Pulmonary artery endothelial cell (primary cell): ENCODE measurements around the gene PDE4B. TPM values are rescaled to one million over a fixed set of nuclear protein-coding genes. Genes with fewer than 3 reads are reported as not detected.
"Not testable (repeated sequence)": the region's sequence is repeated elsewhere in the genome, so short reads cannot be mapped to it uniquely, and the experiment has no call there.

Source experiments
- DNase-seq: peaks from one replicate; pipeline ENCODE4 v3.0.0-alpha.2; 2011; ENCODE audit warnings: low read depth, low spot score
- total RNA-seq: library from RNA; depleted of rRNA; stranded (reverse); fragments of >200 nt; gene quantifications from 2 replicates; pipeline ENCODE4 v1.2.3, GENCODE V29; 2014

PDE4B gene
- total RNA-seq, 1 donor from 2014 or later: 53.2 TPM

- no peak for DNase-seq
Measured at GRCh38 chr1:66048011-66048410, 255.3 kb downstream of the PDE4B start.

- no peak for DNase-seq
Measured at GRCh38 chr1:66050123-66050522, 257.4 kb downstream of the PDE4B start.

GRCh38 chr1:66050633-66051032 lies 257.9 kb downstream of the PDE4B start:
- no peak for DNase-seq

GRCh38 chr1:66055092-66055491 lies 262.4 kb downstream of the PDE4B start:
- no peak for DNase-seq

GRCh38 chr1:66057448-66057847 lies 264.8 kb downstream of the PDE4B start:
- DNase-seq: not testable (repeated sequence)

GRCh38 chr1:66058558-66058957 lies 265.9 kb downstream of the PDE4B start:
- no peak for DNase-seq

- not testable (repeated sequence) for DNase-seq
Measured at GRCh38 chr1:66067219-66067618, 274.5 kb downstream of the PDE4B start.

GRCh38 chr1:66069976-66070876 lies 277.5 kb downstream of the PDE4B start:
- peak; percentile 7 for DNase-seq

- DNase-seq: no peak
Measured at GRCh38 chr1:66073388-66073787, 280.7 kb downstream of the PDE4B start.

GRCh38 chr1:66074147-66074546 lies 281.5 kb downstream of the PDE4B start:
- DNase-seq: no peak

GRCh38 chr1:66078412-66078811 lies 285.7 kb downstream of the PDE4B start:
- no peak for DNase-seq

GRCh38 chr1:66083003-66083402 lies 290.3 kb downstream of the PDE4B start:
- no peak for DNase-seq

- no peak for DNase-seq
Measured at GRCh38 chr1:66084442-66084841, 291.7 kb downstream of the PDE4B start.

GRCh38 chr1:66085600-66085999 lies 292.9 kb downstream of the PDE4B start:
- DNase-seq: no peak

- no peak for DNase-seq
Measured at GRCh38 chr1:66088787-66089186, 296.1 kb downstream of the PDE4B start.

GRCh38 chr1:66090859-66091457 lies 298.3 kb downstream of the PDE4B start:
- DNase-seq: no peak

- DNase-seq: no peak
Measured at GRCh38 chr1:66095190-66095589, 302.5 kb downstream of the PDE4B start.

- not testable (repeated sequence) for DNase-seq
Measured at GRCh38 chr1:66100959-66101358, 308.3 kb downstream of the PDE4B start.

- DNase-seq: not testable (repeated sequence)
Measured at GRCh38 chr1:66104076-66104475, 311.4 kb downstream of the PDE4B start.

- DNase-seq: no peak
Measured at GRCh38 chr1:66108624-66109023, 315.9 kb downstream of the PDE4B start.

- DNase-seq: no peak
Measured at GRCh38 chr1:66112744-66113400, 320.2 kb downstream of the PDE4B start.

GRCh38 chr1:66119148-66119547 lies 326.5 kb downstream of the PDE4B start:
- DNase-seq: no peak
